SK-N-MC (cell line): ENCODE data around the gene KIF19.

Experiments used
- EZH2 ChIP-seq: fragments of 200-600 bp; sonication (generic); IDR thresholded peaks from one replicate; pipeline ENCODE4 v1.6.1; 2017; ENCODE audit warnings: antibody characterized with exemption
- FOXP2 ChIP-seq: optimal IDR thresholded peaks from 2 replicates; pipeline ENCODE3; 2011; ENCODE audit warnings: mild to moderate bottlenecking, moderate library complexity; ENCODE audit not compliant: insufficient read depth; ENCODE audit errors: extremely low read length, control extremely low read depth

- TF ChIP-seq EZH2 (no peak), FOXP2 (no peak)
Observed at GRCh38 chr17:74379495-74380085, 53.6 kb downstream of the KIF19 start.
